Measurements from ENCODE around the gene NPIPB2.
"Not testable (repeated sequence)": the region's sequence is repeated elsewhere in the genome, so short reads cannot be mapped to it uniquely, and the experiment has no call there.

NPIPB2 gene

GRCh38 chr16:11957591-11958395 lies 15.9 kb upstream of the NPIPB2 start:
- no peak for DNase-seq

GRCh38 chr16:11956558-11956957 lies 14.7 kb upstream of the NPIPB2 start:
- DNase-seq, result no peak

- no peak for DNase-seq
Measured at GRCh38 chr16:11955713-11956123, 13.9 kb upstream of the NPIPB2 start.

GRCh38 chr16:11953576-11953975 lies 11.7 kb upstream of the NPIPB2 start:
- not testable (repeated sequence) for DNase-seq

- DNase-seq, result no peak
Measured at GRCh38 chr16:11950388-11950787, 8.5 kb upstream of the NPIPB2 start.

GRCh38 chr16:11949527-11949926 lies 7.7 kb upstream of the NPIPB2 start:
- peak; percentile 4 for DNase-seq

- DNase-seq, result no peak
Measured at GRCh38 chr16:11948819-11949218, 7.0 kb upstream of the NPIPB2 start.

- no peak for DNase-seq
Measured at GRCh38 chr16:11946433-11946832, 4.6 kb upstream of the NPIPB2 start.

- not testable (repeated sequence) for DNase-seq
Measured at GRCh38 chr16:11927350-11927749, 14.5 kb downstream of the NPIPB2 start.

GRCh38 chr16:11924046-11924445 lies 17.8 kb downstream of the NPIPB2 start:
- DNase-seq, result not testable (repeated sequence)

- DNase-seq, result no peak
Measured at GRCh38 chr16:11916524-11917285, 25.1 kb downstream of the NPIPB2 start.

GRCh38 chr16:11915644-11916523 lies 26.0 kb downstream of the NPIPB2 start, which contains the start of gene GSPT1:
GSPT1 (minus strand) TSS chr16:11915956; CDS start chr16:11915720, 236 bp downstream.
- peak; percentile 98 for DNase-seq

- DNase-seq, result no peak
Measured at GRCh38 chr16:11915114-11915643, 26.7 kb downstream of the NPIPB2 start.

- no peak for DNase-seq
Measured at GRCh38 chr16:11914210-11915113, 27.4 kb downstream of the NPIPB2 start.

GRCh38 chr16:11913425-11914079 lies 28.3 kb downstream of the NPIPB2 start:
- no peak for DNase-seq

GRCh38 chr16:11909653-11910545 lies 31.9 kb downstream of the NPIPB2 start:
- DNase-seq, result no peak

GRCh38 chr16:11907160-11907970 lies 34.5 kb downstream of the NPIPB2 start:
- DNase-seq, result no peak

GRCh38 chr16:11903906-11904305 lies 37.9 kb downstream of the NPIPB2 start:
- DNase-seq, result no peak

- DNase-seq, result no peak
Measured at GRCh38 chr16:11901091-11901490, 40.8 kb downstream of the NPIPB2 start.
